Dendritic cell treated with granulocyte-macrophage colony-stimulating factor and Interleukin-4, amounts not matched to agents 40 ng/mL and 50 ng/mL, for 4 days (primary cell): ENCODE measurements around the gene PDZD8.
"Not testable (repeated sequence)": the region's sequence is repeated elsewhere in the genome, so short reads cannot be mapped to it uniquely, and the experiment has no call there.

ENCODE experiments used
- H3K27ac Mint-ChIP-seq: one replicate; pipeline ENCODE4 v1.8.0; 2022; ENCODE audit warnings: mild to moderate bottlenecking, mixed read lengths
- H3K27me3 Mint-ChIP-seq: one replicate; pipeline ENCODE4 v1.8.0; 2022; ENCODE audit warnings: mild to moderate bottlenecking, mixed read lengths
- H3K36me3 Mint-ChIP-seq: one replicate; pipeline ENCODE4 v1.8.0; 2022; ENCODE audit warnings: low read depth, mixed read lengths
- H3K4me1 Mint-ChIP-seq: one replicate; pipeline ENCODE4 v1.8.0; 2022; ENCODE audit warnings: low read depth, mixed read lengths
- H3K4me3 Mint-ChIP-seq: one replicate; pipeline ENCODE4 v1.8.0; 2022; ENCODE audit warnings: mild to moderate bottlenecking, moderate library complexity, mixed read lengths
- H3K9me3 Mint-ChIP-seq: one replicate; pipeline ENCODE4 v1.8.0; 2022; ENCODE audit warnings: mixed read lengths
- intact Hi-C: fragments of 100-400 bp; cut with micrococcal nuclease; formaldehyde crosslinking; loops from one replicate; pipeline ENCODE4 v1.15.0; 2022

The PDZD8 gene

GRCh38 chr10:117313641-117314040, 61.6 kb downstream of the PDZD8 start:
- intact Hi-C loops = no loop called here
- Mint-ChIP-seq H3K27ac (no peak overlapping the region), H3K27me3 (no peaks in the 10 kb centered on the region), H3K9me3 (no peaks in the 10 kb centered on the region), H3K36me3 (peaks cover 53% of the 10 kb centered on the region), H3K4me3 (no peak overlapping the region), H3K4me1 (peaks cover 12% of the 10 kb centered on the region)

- Mint-ChIP-seq H3K36me3 (peaks cover 41% of the 10 kb centered on the region), H3K4me1 (peaks cover 12% of the 10 kb centered on the region), H3K9me3 (no peaks in the 10 kb centered on the region), H3K27me3 (no peaks in the 10 kb centered on the region), H3K4me3 (no peak overlapping the region), H3K27ac (no peak overlapping the region)
- intact Hi-C loops = no loop called here
Measured at GRCh38 chr10:117312430-117312829, 62.8 kb downstream of the PDZD8 start.

- intact Hi-C loops = no loop called here
- no peaks in the 10 kb centered on the region for H3K9me3 Mint-ChIP-seq
- H3K27ac Mint-ChIP-seq = no peak overlapping the region
- peaks cover 41% of the 10 kb centered on the region for H3K36me3 Mint-ChIP-seq
- no peaks in the 10 kb centered on the region for H3K27me3 Mint-ChIP-seq
- H3K4me1 Mint-ChIP-seq = peaks cover 12% of the 10 kb centered on the region
- H3K4me3 Mint-ChIP-seq = no peak overlapping the region
Measured at GRCh38 chr10:117311261-117311660, 64.0 kb downstream of the PDZD8 start.

GRCh38 chr10:117306674-117307073, 68.6 kb downstream of the PDZD8 start:
- Mint-ChIP-seq H3K36me3 (peaks cover 43% of the 10 kb centered on the region), H3K4me1 (peaks cover 5% of the 10 kb centered on the region), H3K9me3 (peaks cover 12% of the 10 kb centered on the region), H3K27ac (no peak overlapping the region), H3K27me3 (no peaks in the 10 kb centered on the region), H3K4me3 (no peak overlapping the region)
- intact Hi-C loops = no loop called here

- H3K27me3 Mint-ChIP-seq, intact Hi-C loops, H3K4me1 Mint-ChIP-seq: not testable (repeated sequence)
Measured at GRCh38 chr10:117303451-117303850, 71.8 kb downstream of the PDZD8 start.

GRCh38 chr10:117300671-117301070, 74.6 kb downstream of the PDZD8 start:
- no peak overlapping the region for H3K27ac Mint-ChIP-seq
- H3K4me3 Mint-ChIP-seq = no peak overlapping the region
- H3K9me3 Mint-ChIP-seq = peaks cover 12% of the 10 kb centered on the region
- H3K27me3 Mint-ChIP-seq = no peaks in the 10 kb centered on the region
- intact Hi-C loops = no loop called here
- no peaks in the 10 kb centered on the region for H3K4me1 Mint-ChIP-seq
- H3K36me3 Mint-ChIP-seq = peaks cover 40% of the 10 kb centered on the region

More at GRCh38 chr10:117303451-117303850, 71.8 kb downstream of the PDZD8 start:
- not testable (repeated sequence) for H3K27ac Mint-ChIP-seq, H3K4me3 Mint-ChIP-seq
- Mint-ChIP-seq H3K9me3 (peaks cover 12% of the 10 kb centered on the region), H3K36me3 (peaks cover 40% of the 10 kb centered on the region)

GRCh38 chr10:117299435-117299834, 75.8 kb downstream of the PDZD8 start:
- Mint-ChIP-seq H3K27me3 (no peaks in the 10 kb centered on the region), H3K27ac (no peak overlapping the region), H3K36me3 (peaks cover 30% of the 10 kb centered on the region), H3K4me3 (no peak overlapping the region), H3K9me3 (peaks cover 12% of the 10 kb centered on the region), H3K4me1 (peaks cover 5% of the 10 kb centered on the region)
- intact Hi-C loops = no loop called here

- H3K36me3 Mint-ChIP-seq = peaks cover 17% of the 10 kb centered on the region
- H3K4me1 Mint-ChIP-seq = peaks cover 11% of the 10 kb centered on the region
- H3K4me3 Mint-ChIP-seq = no peak overlapping the region
- no peak overlapping the region for H3K27ac Mint-ChIP-seq
- H3K9me3 Mint-ChIP-seq = peaks cover 9% of the 10 kb centered on the region
- intact Hi-C loops = no loop called here
- H3K27me3 Mint-ChIP-seq = no peaks in the 10 kb centered on the region
Measured at GRCh38 chr10:117298219-117298618, 77.0 kb downstream of the PDZD8 start.

GRCh38 chr10:117294735-117295134, 80.5 kb downstream of the PDZD8 start:
- Mint-ChIP-seq H3K4me3 (no peak overlapping the region), H3K36me3 (peaks cover 10% of the 10 kb centered on the region), H3K27me3 (no peaks in the 10 kb centered on the region), H3K27ac (no peak overlapping the region), H3K9me3 (no peaks in the 10 kb centered on the region), H3K4me1 (peaks cover 11% of the 10 kb centered on the region)
- intact Hi-C loops = no loop called here

GRCh38 chr10:117294039-117294645, 81.1 kb downstream of the PDZD8 start:
- H3K9me3 Mint-ChIP-seq = no peaks in the 10 kb centered on the region
- peaks cover 9% of the 10 kb centered on the region for H3K36me3 Mint-ChIP-seq
- intact Hi-C loops = no loop called here
- H3K27ac Mint-ChIP-seq = no peak overlapping the region
- H3K4me3 Mint-ChIP-seq = no peak overlapping the region
- peaks cover 11% of the 10 kb centered on the region for H3K4me1 Mint-ChIP-seq
- H3K27me3 Mint-ChIP-seq = no peaks in the 10 kb centered on the region

GRCh38 chr10:117290872-117291271, 84.4 kb downstream of the PDZD8 start:
- H3K27me3 Mint-ChIP-seq, H3K4me3 Mint-ChIP-seq, intact Hi-C loops, H3K9me3 Mint-ChIP-seq, H3K27ac Mint-ChIP-seq, H3K36me3 Mint-ChIP-seq: not testable (repeated sequence)
- peaks cover 11% of the 10 kb centered on the region for H3K4me1 Mint-ChIP-seq

GRCh38 chr10:117284716-117285494, 90.3 kb downstream of the PDZD8 start:
- H3K36me3 Mint-ChIP-seq = peaks cover 17% of the 10 kb centered on the region
- intact Hi-C loops = no loop called here
- H3K9me3 Mint-ChIP-seq = no peaks in the 10 kb centered on the region
- H3K27ac Mint-ChIP-seq = no peak overlapping the region
- no peaks in the 10 kb centered on the region for H3K4me1 Mint-ChIP-seq
- H3K27me3 Mint-ChIP-seq = no peaks in the 10 kb centered on the region
- H3K4me3 Mint-ChIP-seq = no peak overlapping the region

GRCh38 chr10:117277675-117278074, 97.6 kb downstream of the PDZD8 start:
- Mint-ChIP-seq H3K27ac (no peak overlapping the region), H3K9me3 (no peaks in the 10 kb centered on the region), H3K4me1 (no peaks in the 10 kb centered on the region), H3K36me3 (peaks cover 9% of the 10 kb centered on the region), H3K27me3 (no peaks in the 10 kb centered on the region), H3K4me3 (no peak overlapping the region)
- intact Hi-C loops = no loop called here

GRCh38 chr10:117275121-117275520, 100.1 kb downstream of the PDZD8 start:
- Mint-ChIP-seq H3K27me3 (no peaks in the 10 kb centered on the region), H3K4me3 (no peak overlapping the region), H3K4me1 (no peaks in the 10 kb centered on the region), H3K27ac (no peak overlapping the region), H3K36me3 (no peaks in the 10 kb centered on the region), H3K9me3 (no peaks in the 10 kb centered on the region)
- intact Hi-C loops = no loop called here

GRCh38 chr10:117274509-117274908, 100.7 kb downstream of the PDZD8 start:
- Mint-ChIP-seq H3K36me3 (no peaks in the 10 kb centered on the region), H3K4me1 (no peaks in the 10 kb centered on the region)

More at GRCh38 chr10:117274509-117274908, 100.7 kb downstream of the PDZD8 start:
- Mint-ChIP-seq H3K9me3 (no peaks in the 10 kb centered on the region), H3K27me3 (no peaks in the 10 kb centered on the region), H3K4me3 (no peak overlapping the region), H3K27ac (no peak overlapping the region)
- intact Hi-C loops = no loop called here
